ENCODE data around the gene NSUN7. TPM values are rescaled to one million over a fixed set of nuclear protein-coding genes. Genes with fewer than 3 reads are reported as not detected.
"Not testable (repeated sequence)": the region's sequence is repeated elsewhere in the genome, so short reads cannot be mapped to it uniquely, and the experiment has no call there.

NSUN7 gene
- polyA plus RNA-seq, 1 donor from 2014 or later: 0.51 TPM

DNA sequence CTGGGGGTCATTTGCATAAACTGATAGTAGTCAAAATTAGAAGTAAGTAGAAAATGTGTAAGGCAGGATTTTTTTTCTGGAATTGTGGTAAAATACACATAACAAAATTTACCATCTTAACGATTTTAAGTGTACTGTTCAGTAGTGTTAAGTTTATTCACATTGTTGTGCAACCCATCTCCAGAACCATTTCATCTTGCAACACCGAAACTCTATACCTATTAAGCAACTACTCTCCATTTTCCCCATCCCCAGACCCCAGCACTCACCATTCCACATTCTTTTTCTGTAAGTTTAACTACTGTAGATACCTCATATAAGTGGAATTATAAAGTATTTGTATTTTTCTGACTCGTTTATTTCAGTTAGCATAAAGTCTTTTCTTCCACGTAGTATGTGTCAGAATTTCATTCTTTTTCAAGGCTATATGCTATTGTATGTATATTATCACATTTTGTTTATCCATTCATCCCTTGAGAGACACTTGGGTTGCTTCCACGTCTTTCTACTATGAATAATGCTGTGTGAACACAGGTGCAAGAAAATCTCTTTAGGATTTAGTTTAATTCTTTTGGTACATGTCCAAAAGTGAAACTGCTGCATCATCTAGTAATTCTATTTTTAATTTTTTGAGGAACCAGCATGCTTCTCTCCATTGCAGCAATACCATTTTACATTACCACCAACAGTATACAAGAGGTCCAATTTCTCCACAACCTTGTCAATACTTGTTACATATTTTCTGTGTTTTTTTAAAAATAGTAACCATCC lies 39.1 kb upstream of the NSUN7 start:
- Histone ChIP-seq H4K20me1 (ENCODE audit: insufficient read depth) (no peaks in the 10 kb centered on the region), H3K4me3 (ENCODE audit: low read length) (no peak overlapping the region), H3K9me3 (ENCODE audit: low read length) (no peaks in the 10 kb centered on the region), H3K79me2 (replicated peaks; ENCODE audit: insufficient read depth, low read length) (no peaks in the 10 kb centered on the region), H3K27me3 (ENCODE audit: insufficient read depth, low read depth, low read length) (no peaks in the 10 kb centered on the region), H3K27ac (ENCODE audit: low read length) (no peak overlapping the region), H3K36me3 (ENCODE audit: insufficient read depth, low read length) (no peaks in the 10 kb centered on the region), H3K4me2 (ENCODE audit: low read length) (no peak overlapping the region), H3K9me2 (ENCODE audit: insufficient read depth, low read length) (no peaks in the 10 kb centered on the region), H2AFZ (ENCODE audit: low read depth, low read length) (no peak overlapping the region), H3F3A (ENCODE audit: insufficient read depth, low read length, poor library complexity, severe bottlenecking) (no peaks in the 10 kb centered on the region), H3K9ac (ENCODE audit: low read length) (no peak overlapping the region)
- TF ChIP-seq POLR2AphosphoS5 (IDR thresholded peaks at IDR 0.05): no peak
- TF ChIP-seq, protein P1, sequence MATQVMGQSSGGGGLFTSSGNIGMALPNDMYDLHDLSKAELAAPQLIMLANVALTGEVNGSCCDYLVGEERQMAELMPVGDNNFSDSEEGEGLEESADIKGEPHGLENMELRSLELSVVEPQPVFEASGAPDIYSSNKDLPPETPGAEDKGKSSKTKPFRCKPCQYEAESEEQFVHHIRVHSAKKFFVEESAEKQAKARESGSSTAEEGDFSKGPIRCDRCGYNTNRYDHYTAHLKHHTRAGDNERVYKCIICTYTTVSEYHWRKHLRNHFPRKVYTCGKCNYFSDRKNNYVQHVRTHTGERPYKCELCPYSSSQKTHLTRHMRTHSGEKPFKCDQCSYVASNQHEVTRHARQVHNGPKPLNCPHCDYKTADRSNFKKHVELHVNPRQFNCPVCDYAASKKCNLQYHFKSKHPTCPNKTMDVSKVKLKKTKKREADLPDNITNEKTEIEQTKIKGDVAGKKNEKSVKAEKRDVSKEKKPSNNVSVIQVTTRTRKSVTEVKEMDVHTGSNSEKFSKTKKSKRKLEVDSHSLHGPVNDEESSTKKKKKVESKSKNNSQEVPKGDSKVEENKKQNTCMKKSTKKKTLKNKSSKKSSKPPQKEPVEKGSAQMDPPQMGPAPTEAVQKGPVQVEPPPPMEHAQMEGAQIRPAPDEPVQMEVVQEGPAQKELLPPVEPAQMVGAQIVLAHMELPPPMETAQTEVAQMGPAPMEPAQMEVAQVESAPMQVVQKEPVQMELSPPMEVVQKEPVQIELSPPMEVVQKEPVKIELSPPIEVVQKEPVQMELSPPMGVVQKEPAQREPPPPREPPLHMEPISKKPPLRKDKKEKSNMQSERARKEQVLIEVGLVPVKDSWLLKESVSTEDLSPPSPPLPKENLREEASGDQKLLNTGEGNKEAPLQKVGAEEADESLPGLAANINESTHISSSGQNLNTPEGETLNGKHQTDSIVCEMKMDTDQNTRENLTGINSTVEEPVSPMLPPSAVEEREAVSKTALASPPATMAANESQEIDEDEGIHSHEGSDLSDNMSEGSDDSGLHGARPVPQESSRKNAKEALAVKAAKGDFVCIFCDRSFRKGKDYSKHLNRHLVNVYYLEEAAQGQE (IDR thresholded peaks at IDR 0.05; ENCODE audit: borderline replicate concordance): no peak
- no peak for TF ChIP-seq SMC3 (conservative IDR thresholded peaks at IDR 0.05; ENCODE audit: poor library complexity)
- no peak for TF ChIP-seq EP300 (conservative IDR thresholded peaks at IDR 0.05; ENCODE audit: poor library complexity, severe bottlenecking)
- TF ChIP-seq, protein P2, sequence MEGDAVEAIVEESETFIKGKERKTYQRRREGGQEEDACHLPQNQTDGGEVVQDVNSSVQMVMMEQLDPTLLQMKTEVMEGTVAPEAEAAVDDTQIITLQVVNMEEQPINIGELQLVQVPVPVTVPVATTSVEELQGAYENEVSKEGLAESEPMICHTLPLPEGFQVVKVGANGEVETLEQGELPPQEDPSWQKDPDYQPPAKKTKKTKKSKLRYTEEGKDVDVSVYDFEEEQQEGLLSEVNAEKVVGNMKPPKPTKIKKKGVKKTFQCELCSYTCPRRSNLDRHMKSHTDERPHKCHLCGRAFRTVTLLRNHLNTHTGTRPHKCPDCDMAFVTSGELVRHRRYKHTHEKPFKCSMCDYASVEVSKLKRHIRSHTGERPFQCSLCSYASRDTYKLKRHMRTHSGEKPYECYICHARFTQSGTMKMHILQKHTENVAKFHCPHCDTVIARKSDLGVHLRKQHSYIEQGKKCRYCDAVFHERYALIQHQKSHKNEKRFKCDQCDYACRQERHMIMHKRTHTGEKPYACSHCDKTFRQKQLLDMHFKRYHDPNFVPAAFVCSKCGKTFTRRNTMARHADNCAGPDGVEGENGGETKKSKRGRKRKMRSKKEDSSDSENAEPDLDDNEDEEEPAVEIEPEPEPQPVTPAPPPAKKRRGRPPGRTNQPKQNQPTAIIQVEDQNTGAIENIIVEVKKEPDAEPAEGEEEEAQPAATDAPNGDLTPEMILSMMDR (IDR thresholded peaks at IDR 0.05; ENCODE audit: poor library complexity, severe bottlenecking): no peak
- no peak for TF ChIP-seq MXI1 (conservative IDR thresholded peaks at IDR 0.05; ENCODE audit: poor library complexity, severe bottlenecking)
- TF ChIP-seq EZH2 (IDR thresholded peaks at IDR 0.05; ENCODE audit: borderline replicate concordance, insufficient read depth, low read length, poor library complexity, severe bottlenecking): no peak
- TF ChIP-seq TAF1 (IDR thresholded peaks at IDR 0.05; ENCODE audit: low read depth): no peak
- no peak for TF ChIP-seq RAD21 (conservative IDR thresholded peaks at IDR 0.05)

DNA sequence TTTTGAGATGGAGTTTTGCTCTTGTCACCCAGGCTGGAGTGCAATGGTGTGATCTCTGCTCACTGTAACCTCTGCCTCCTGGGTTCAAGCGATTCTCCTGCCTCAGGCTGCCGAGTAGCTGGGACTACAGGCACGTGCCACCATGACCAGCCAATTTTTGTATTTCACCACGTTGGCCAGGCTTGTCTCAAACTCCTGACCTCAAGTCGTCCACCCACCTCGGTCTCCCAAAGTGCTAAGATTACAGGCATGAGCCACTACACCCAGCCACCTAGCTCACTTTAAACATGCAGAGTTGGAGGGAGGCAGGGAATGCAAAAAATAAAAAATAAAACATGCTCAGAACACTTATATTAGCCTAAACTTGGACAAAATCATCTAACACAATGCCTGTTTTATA lies 36.8 kb upstream of the NSUN7 start:
- H3K4me3 ChIP-seq (ENCODE audit: low read length); H3K27me3 ChIP-seq (ENCODE audit: insufficient read depth, low read depth, low read length); H4K20me1 ChIP-seq (ENCODE audit: insufficient read depth); H3K9me3 ChIP-seq (ENCODE audit: low read length); H3K9me2 ChIP-seq (ENCODE audit: insufficient read depth, low read length); H3K36me3 ChIP-seq (ENCODE audit: insufficient read depth, low read length); H3F3A ChIP-seq (ENCODE audit: insufficient read depth, low read length, poor library complexity, severe bottlenecking); H3K79me2 ChIP-seq (replicated peaks; ENCODE audit: insufficient read depth, low read length); H2AFZ ChIP-seq (ENCODE audit: low read depth, low read length); H3K9ac ChIP-seq (ENCODE audit: low read length); H3K27ac ChIP-seq (ENCODE audit: low read length); H3K4me2 ChIP-seq (ENCODE audit: low read length): not testable (repeated sequence)

Data from neural cell (in vitro differentiated cells).